ENCODE data around the gene PRKCG.

Gene PRKCG

GRCh38 chr19:53849237-53849676, 32.7 kb upstream of the PRKCG start:
- no peak for TF ChIP-seq CTCF (IDR thresholded peaks at IDR 0.05; ENCODE audit: insufficient read depth, low read length, poor library complexity, severe bottlenecking)
- no peak for DNase-seq (ENCODE audit: extremely low read depth, insufficient read length)
- Histone ChIP-seq H3K27me3 (replicated peaks; ENCODE audit: control insufficient read depth, insufficient read depth, low read length) (no peaks in the 10 kb centered on the region), H3K36me3 (ENCODE audit: control insufficient read depth, insufficient read depth, low read length) (no peaks in the 10 kb centered on the region), H3K4me3 (replicated peaks; ENCODE audit: low read depth, low read length) (no peak overlapping the region)

- Histone ChIP-seq H3K36me3 (ENCODE audit: control insufficient read depth, insufficient read depth, low read length) (no peaks in the 10 kb centered on the region), H3K4me3 (replicated peaks; ENCODE audit: low read depth, low read length) (no peak overlapping the region), H3K27me3 (replicated peaks; ENCODE audit: control insufficient read depth, insufficient read depth, low read length) (no peaks in the 10 kb centered on the region)
- no peak for TF ChIP-seq CTCF (IDR thresholded peaks at IDR 0.05; ENCODE audit: insufficient read depth, low read length, poor library complexity, severe bottlenecking)
- DNase-seq (ENCODE audit: extremely low read depth, insufficient read length) = no peak
These were observed 28.3 kb upstream of the PRKCG start for GRCh38 chr19:53853707-53854106.

- Histone ChIP-seq H3K4me3 (replicated peaks; ENCODE audit: low read depth, low read length) (no peak overlapping the region), H3K27me3 (replicated peaks; ENCODE audit: control insufficient read depth, insufficient read depth, low read length) (no peaks in the 10 kb centered on the region), H3K36me3 (ENCODE audit: control insufficient read depth, insufficient read depth, low read length) (no peaks in the 10 kb centered on the region)
- TF ChIP-seq CTCF (IDR thresholded peaks at IDR 0.05; ENCODE audit: insufficient read depth, low read length, poor library complexity, severe bottlenecking) = no peak
- no peak for DNase-seq (ENCODE audit: extremely low read depth, insufficient read length)
These were observed 17.6 kb upstream of the PRKCG start for GRCh38 chr19:53864308-53864836.

- Histone ChIP-seq H3K27me3 (replicated peaks; ENCODE audit: control insufficient read depth, insufficient read depth, low read length) (no peaks in the 10 kb centered on the region), H3K4me3 (replicated peaks; ENCODE audit: low read depth, low read length) (no peak overlapping the region; the same call in 1 of the 2 replicates), H3K36me3 (ENCODE audit: control insufficient read depth, insufficient read depth, low read length) (no peaks in the 10 kb centered on the region)
- no peak for DNase-seq (ENCODE audit: extremely low read depth, insufficient read length)
- no peak for TF ChIP-seq CTCF (IDR thresholded peaks at IDR 0.05; ENCODE audit: insufficient read depth, low read length, poor library complexity, severe bottlenecking)
These were observed 16.5 kb upstream of the PRKCG start for GRCh38 chr19:53865523-53865917.

GRCh38 chr19:53865918-53866864, 15.8 kb upstream of the PRKCG start:
- H3K36me3 ChIP-seq (ENCODE audit: control insufficient read depth, insufficient read depth, low read length) = no peaks in the 10 kb centered on the region
- H3K4me3 ChIP-seq (replicated peaks; ENCODE audit: low read depth, low read length) = peak overlapping the region; percentile 40
- TF ChIP-seq CTCF (IDR thresholded peaks at IDR 0.05; ENCODE audit: insufficient read depth, low read length, poor library complexity, severe bottlenecking) = no peak
- H3K27me3 ChIP-seq (replicated peaks; ENCODE audit: control insufficient read depth, insufficient read depth, low read length) = no peaks in the 10 kb centered on the region
- peak; percentile 80 for DNase-seq (ENCODE audit: extremely low read depth, insufficient read length)

Measured in GM06990 (cell line).